Caco-2 (cell line): ENCODE measurements around the gene SMARCA5. TPM values are rescaled to one million over a fixed set of nuclear protein-coding genes. Genes with fewer than 3 reads are reported as not detected.

Experiments
- BruUV-seq: library from RNA; stranded (reverse); fragments of 400-500 nt; replicated peaks from 2 replicates; lab custom pipeline; 2021; lab: Mats Ljungman, UMichigan
- CTCF ChIA-PET: fragments of 300-600 bp; sonication (Branson Sonifier 250); formaldehyde crosslinking; loops from one replicate; lab custom pipeline; 2022; ENCODE audit warnings: antibody characterized with exemption; lab: Charles Lee
- POLR2A ChIA-PET: fragments of 300-600 bp; sonication (Branson Sonifier 250); formaldehyde crosslinking; loops from one replicate; lab custom pipeline; 2022; ENCODE audit warnings: antibody characterized with exemption; lab: Charles Lee
- DNase-seq, 2 experiments: peaks; one replicate each; pipeline versions ENCODE4 v3.0.0 to v3.0.0-alpha.2; 2020 to 2022
- H3K27me3 ChIP-seq: replicated peaks from 2 replicates; pipeline ENCODE4 v1.6.0; 2011; ENCODE audit warnings: low read length; ENCODE audit not compliant: control insufficient read depth, insufficient read depth
- H3K36me3 ChIP-seq: 2 replicates; pipeline ENCODE4 v1.5.1; 2011; ENCODE audit warnings: low read length; ENCODE audit not compliant: control insufficient read depth, insufficient read depth
- H3K4me1 ChIP-seq: fragments of 250-450 bp; sonication (Bioruptor Pico); 2 replicates; pipeline ENCODE4 v1.5.1; 2020; ENCODE audit warnings: mild to moderate bottlenecking
- H3K4me3 ChIP-seq: 2 replicates; pipeline ENCODE4 v1.5.1; 2011; ENCODE audit warnings: low read depth, mild to moderate bottlenecking, control low read depth, low read length
- H3K9me3 ChIP-seq: fragments of 250-450 bp; sonication (Bioruptor Pico); 2 replicates; pipeline ENCODE4 v1.5.1; 2020; ENCODE audit warnings: mild to moderate bottlenecking, moderate library complexity
- H3K27ac Mint-ChIP-seq: one replicate; pipeline ENCODE4 v1.8.0; 2022; ENCODE audit warnings: mixed read lengths; ENCODE audit not compliant: unreplicated experiment
- H3K27me3 Mint-ChIP-seq: one replicate; pipeline ENCODE4 v1.8.0; 2022; ENCODE audit warnings: mixed read lengths; ENCODE audit not compliant: insufficient read depth, unreplicated experiment
- H3K36me3 Mint-ChIP-seq: one replicate; pipeline ENCODE4 v1.8.0; 2022; ENCODE audit warnings: mild to moderate bottlenecking, mixed read lengths; ENCODE audit not compliant: insufficient read depth, unreplicated experiment
- H3K4me1 Mint-ChIP-seq: one replicate; pipeline ENCODE4 v1.8.0; 2022; ENCODE audit warnings: low read depth, mixed read lengths; ENCODE audit not compliant: unreplicated experiment
- H3K4me3 Mint-ChIP-seq: one replicate; pipeline ENCODE4 v1.8.0; 2022; ENCODE audit warnings: mild to moderate bottlenecking, moderate library complexity, mixed read lengths; ENCODE audit not compliant: unreplicated experiment
- H3K9me3 Mint-ChIP-seq: one replicate; pipeline ENCODE4 v1.8.0; 2022; ENCODE audit warnings: mixed read lengths; ENCODE audit not compliant: unreplicated experiment
- CTCF ChIP-seq, 2 experiments: fragments of 200-600 bp in 1 of 2; IDR thresholded peaks; 1 replicate in 1 of 2; 2 replicates in 1 of 2; pipeline versions ENCODE4 v1.5.1 to v1.8.0; 2011 to 2022; ENCODE audit warnings: antibody characterized with exemption in 1 of 2, control low read depth in 1 of 2, inconsistent platforms in 1 of 2, low read depth in 1 of 2, low read length in 1 of 2, mild to moderate bottlenecking in 1 of 2, moderate library complexity in 1 of 2; ENCODE audit not compliant: insufficient read depth in 1 of 2, severe bottlenecking in 1 of 2, unreplicated experiment in 1 of 2
- intact Hi-C: fragments of 100-400 bp; cut with micrococcal nuclease; formaldehyde crosslinking; loops from one replicate; pipeline ENCODE4 v1.10.0; 2022; ENCODE audit not compliant: unreplicated experiment
- total RNA-seq: library from RNA; stranded (reverse); gene quantifications from 2 replicates; pipeline ENCODE4 v1.2.3, GENCODE V29; 2022

Gene SMARCA5
- total RNA-seq, 1 experiment from 2014 or later = 64.8 TPM

GRCh38 chr4:143606480-143606879 is 93.0 kb downstream of the SMARCA5 start:
- POLR2A ChIA-PET = no interaction called here
- H3K4me3 Mint-ChIP-seq = no peak overlapping the region
- no peaks in the 10 kb centered on the region for H3K36me3 ChIP-seq
- intact Hi-C loops = no loop called here
- CTCF ChIA-PET = no interaction called here
- H3K27me3 ChIP-seq = no peaks in the 10 kb centered on the region
- no peaks in the 10 kb centered on the region for H3K27me3 Mint-ChIP-seq
- H3K27ac Mint-ChIP-seq = no peak overlapping the region
- H3K36me3 Mint-ChIP-seq = no peaks in the 10 kb centered on the region
- H3K4me3 ChIP-seq = no peak overlapping the region
- H3K9me3 Mint-ChIP-seq = no peaks in the 10 kb centered on the region
- no peak for DNase-seq
- no peak for TF ChIP-seq CTCF (IDR thresholded peaks at IDR 0.05; ENCODE audit: insufficient read depth in 1 of 2, low read depth in 1 of 2, low read length in 1 of 2, severe bottlenecking in 1 of 2, unreplicated experiment in 1 of 2)
- no TSS peak for BruUV-seq
- H3K4me1 ChIP-seq = no peaks in the 10 kb centered on the region
- H3K4me1 Mint-ChIP-seq = no peaks in the 10 kb centered on the region
- H3K9me3 ChIP-seq = no peaks in the 10 kb centered on the region

Other genes with a start within 250 kb of the SMARCA5 start
- 46.9 and 48.9 TPM in 2 replicates for gene GAB1, start 176.8 kb upstream of the SMARCA5 start, total RNA-seq
- gene FREM3, start 187.0 kb downstream of the SMARCA5 start, total RNA-seq = not detected in 2 replicates